ENCODE data around the gene BRD1. TPM values are rescaled to one million over a fixed set of nuclear protein-coding genes. Genes with fewer than 3 reads are reported as not detected.

BRD1 gene
- total RNA-seq, 4 donors from 2014 or later, result 44.6 to 74.9 (median 60.4) TPM

DNA sequence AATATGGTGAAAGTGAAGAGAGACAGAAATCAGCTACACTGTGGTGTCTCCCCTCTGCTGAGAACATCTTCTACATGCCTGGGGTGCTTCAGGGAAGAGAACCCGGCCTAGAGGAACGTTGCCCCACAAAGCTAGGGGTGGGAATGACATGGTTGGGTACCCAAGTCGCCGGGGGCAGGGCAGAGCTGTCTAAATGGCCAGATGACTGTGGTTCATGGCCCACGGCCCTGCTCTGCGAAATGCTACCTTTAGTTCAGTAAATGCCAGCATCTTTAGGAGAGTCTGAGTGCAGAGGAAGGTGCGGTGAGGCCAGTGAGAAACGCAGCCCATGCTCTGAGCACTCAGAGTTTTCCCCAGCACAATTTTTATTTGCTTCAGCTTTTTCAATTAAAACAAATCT lies 12.8 kb downstream of the BRD1 start:
- Histone ChIP-seq H3K27ac (no peak overlapping the region), H3K4me1 (peaks cover 0 to 69% (median 3%) of the 10 kb centered on the region in 4 donors), H3K27me3 (no peaks in the 10 kb centered on the region), H3K9me3 (no peaks in the 10 kb centered on the region), H3K4me3 (no peak overlapping the region), H3K36me3 (peaks cover 0 to 66% (median 0%) of the 10 kb centered on the region in 3 donors)
- 73 to 82% methylated on average over 8 of the region's 8 CpGs for WGBS, 2 donors
- no peak for DNase-seq (ENCODE audit: low spot score in 2 of 2)
- TF ChIP-seq POLR2A (IDR thresholded peaks at IDR 0.05), result no peak
- TF ChIP-seq EP300 (IDR thresholded peaks at IDR 0.05), result no peak
- TF ChIP-seq, protein P1, sequence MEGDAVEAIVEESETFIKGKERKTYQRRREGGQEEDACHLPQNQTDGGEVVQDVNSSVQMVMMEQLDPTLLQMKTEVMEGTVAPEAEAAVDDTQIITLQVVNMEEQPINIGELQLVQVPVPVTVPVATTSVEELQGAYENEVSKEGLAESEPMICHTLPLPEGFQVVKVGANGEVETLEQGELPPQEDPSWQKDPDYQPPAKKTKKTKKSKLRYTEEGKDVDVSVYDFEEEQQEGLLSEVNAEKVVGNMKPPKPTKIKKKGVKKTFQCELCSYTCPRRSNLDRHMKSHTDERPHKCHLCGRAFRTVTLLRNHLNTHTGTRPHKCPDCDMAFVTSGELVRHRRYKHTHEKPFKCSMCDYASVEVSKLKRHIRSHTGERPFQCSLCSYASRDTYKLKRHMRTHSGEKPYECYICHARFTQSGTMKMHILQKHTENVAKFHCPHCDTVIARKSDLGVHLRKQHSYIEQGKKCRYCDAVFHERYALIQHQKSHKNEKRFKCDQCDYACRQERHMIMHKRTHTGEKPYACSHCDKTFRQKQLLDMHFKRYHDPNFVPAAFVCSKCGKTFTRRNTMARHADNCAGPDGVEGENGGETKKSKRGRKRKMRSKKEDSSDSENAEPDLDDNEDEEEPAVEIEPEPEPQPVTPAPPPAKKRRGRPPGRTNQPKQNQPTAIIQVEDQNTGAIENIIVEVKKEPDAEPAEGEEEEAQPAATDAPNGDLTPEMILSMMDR (IDR thresholded peaks at IDR 0.05), result no peak

GRCh38 chr22:49814164-49814686 lies 13.4 kb downstream of the BRD1 start:
- peaks cover 0 to 59% (median 0%) of the 10 kb centered on the region in 3 donors for H3K36me3 ChIP-seq
- no peak for TF ChIP-seq EP300 (IDR thresholded peaks at IDR 0.05)
- H3K4me1 ChIP-seq, result peaks cover 0 to 74% (median 3%) of the 10 kb centered on the region in 4 donors
- DNase-seq (ENCODE audit: low spot score in 2 of 2), result no peak
- 88 to 89% methylated on average over 14 of the region's 14 CpGs for WGBS, 2 donors
- H3K27ac ChIP-seq, result no peak overlapping the region
- no peak overlapping the region for H3K4me3 ChIP-seq
- no peaks in the 10 kb centered on the region for H3K27me3 ChIP-seq
- no peaks in the 10 kb centered on the region for H3K9me3 ChIP-seq

DNA sequence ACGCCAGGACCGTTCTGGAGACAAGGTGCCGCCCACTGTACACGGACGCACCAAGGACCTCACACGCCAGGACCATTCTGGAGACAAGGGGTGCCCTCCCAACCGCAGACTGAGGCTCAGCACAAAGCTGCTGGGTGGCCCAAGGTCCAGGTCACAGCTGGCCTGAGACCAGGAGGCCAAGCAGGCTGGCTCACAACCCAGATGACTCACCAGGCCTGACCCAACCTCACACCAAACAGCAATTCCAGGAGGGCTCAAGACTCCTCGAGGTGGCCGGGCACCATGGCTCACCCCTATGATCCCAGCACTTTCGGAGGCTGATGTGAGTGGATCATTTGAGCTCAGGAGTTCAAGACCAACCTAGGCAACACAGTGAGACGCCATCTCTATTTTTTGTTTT lies 14.8 kb downstream of the BRD1 start:
- H3K4me1 ChIP-seq, result peaks cover 0 to 75% (median 3%) of the 10 kb centered on the region in 4 donors
- 87 to 89% methylated on average over 9 to 11 of the region's 11 CpGs for WGBS, 2 donors
- peaks cover 0 to 46% (median 0%) of the 10 kb centered on the region in 3 donors for H3K36me3 ChIP-seq
- H3K27ac ChIP-seq, result no peak overlapping the region
- no peaks in the 10 kb centered on the region for H3K9me3 ChIP-seq
- TF ChIP-seq, protein P1 (IDR thresholded peaks at IDR 0.05), result no peak
- TF ChIP-seq EP300 (IDR thresholded peaks at IDR 0.05) (no peak), POLR2A (IDR thresholded peaks at IDR 0.05) (no peak)
- no peaks in the 10 kb centered on the region for H3K27me3 ChIP-seq
- H3K4me3 ChIP-seq, result no peak overlapping the region
- DNase-seq (ENCODE audit: low spot score in 2 of 2), result no peak

GRCh38 chr22:49811020-49811791 lies 16.5 kb downstream of the BRD1 start:
- 77 to 81% methylated on average over 18 of the region's 18 CpGs for WGBS, 2 donors
- H3K4me1 ChIP-seq, result peaks cover 0 to 63% (median 4%) of the 10 kb centered on the region in 4 donors
- H3K27me3 ChIP-seq, result no peaks in the 10 kb centered on the region
- TF ChIP-seq POLR2A (IDR thresholded peaks at IDR 0.05), result no peak
- TF ChIP-seq, protein P1 (IDR thresholded peaks at IDR 0.05), result no peak
- TF ChIP-seq EP300 (IDR thresholded peaks at IDR 0.05), result no peak
- DNase-seq (ENCODE audit: low spot score in 2 of 2), result no peak
- H3K9me3 ChIP-seq, result no peaks in the 10 kb centered on the region
- H3K27ac ChIP-seq, result no peak overlapping the region
- H3K4me3 ChIP-seq, result no peak overlapping the region
- H3K36me3 ChIP-seq, result peaks cover 0 to 29% (median 0%) of the 10 kb centered on the region in 3 donors

- WGBS, 2 donors, result 71 to 78% methylated on average over 5 of the region's 5 CpGs
- H3K27ac ChIP-seq, result no peak overlapping the region
- no peaks in the 10 kb centered on the region for H3K27me3 ChIP-seq
- H3K4me1 ChIP-seq, result peaks cover 0 to 63% (median 5%) of the 10 kb centered on the region in 4 donors
- peaks cover 0 to 22% (median 0%) of the 10 kb centered on the region in 3 donors for H3K36me3 ChIP-seq
- H3K9me3 ChIP-seq, result no peaks in the 10 kb centered on the region
- no peak for DNase-seq (ENCODE audit: low spot score in 2 of 2)
- no peak overlapping the region for H3K4me3 ChIP-seq
- no peak for TF ChIP-seq EP300 (IDR thresholded peaks at IDR 0.05)
- no peak for TF ChIP-seq POLR2A (IDR thresholded peaks at IDR 0.05)
- TF ChIP-seq, protein P1 (IDR thresholded peaks at IDR 0.05), result no peak
Observed at GRCh38 chr22:49810363-49811019, 17.2 kb downstream of the BRD1 start.
